GM18508 (cell line): Measurements from ENCODE around the gene MATCAP1.

Experiments used
- ATAC-seq: cut with Tn5 transposase; IDR thresholded peaks from one replicate; pipeline ENCODE4 v1.9.1; 2021; ENCODE audit warnings: moderate number of reproducible peaks; ENCODE audit not compliant: insufficient read depth, unreplicated experiment

MATCAP1 gene

GRCh38 chr16:67145746-67146145 is 38.0 kb downstream of the MATCAP1 start:
- ATAC-seq, result no peak

- ATAC-seq, result no peak
Observed at GRCh38 chr16:67144943-67145342, 38.8 kb downstream of the MATCAP1 start.

GRCh38 chr16:67142342-67142741 is 41.4 kb downstream of the MATCAP1 start:
- ATAC-seq, result no peak

GRCh38 chr16:67141391-67141790 is 42.4 kb downstream of the MATCAP1 start:
- ATAC-seq, result no peak

GRCh38 chr16:67137605-67138004 is 46.2 kb downstream of the MATCAP1 start:
- ATAC-seq, result no peak

- ATAC-seq, result no peak
Observed at GRCh38 chr16:67129422-67129821, 54.3 kb downstream of the MATCAP1 start.

- ATAC-seq, result no peak
Observed at GRCh38 chr16:67128887-67129286, 54.9 kb downstream of the MATCAP1 start.

GRCh38 chr16:67128417-67128816 is 55.3 kb downstream of the MATCAP1 start:
- no peak for ATAC-seq
